GM18873 (cell line): ENCODE measurements around the gene TMCC3.

ENCODE experiments used
- ATAC-seq: cut with Tn5 transposase; IDR thresholded peaks from one replicate; pipeline ENCODE4 v1.9.1; 2021; ENCODE audit warnings: mild to moderate bottlenecking, moderate library complexity, moderate number of reproducible peaks; ENCODE audit not compliant: unreplicated experiment, low FRiP score

Gene TMCC3

DNA sequence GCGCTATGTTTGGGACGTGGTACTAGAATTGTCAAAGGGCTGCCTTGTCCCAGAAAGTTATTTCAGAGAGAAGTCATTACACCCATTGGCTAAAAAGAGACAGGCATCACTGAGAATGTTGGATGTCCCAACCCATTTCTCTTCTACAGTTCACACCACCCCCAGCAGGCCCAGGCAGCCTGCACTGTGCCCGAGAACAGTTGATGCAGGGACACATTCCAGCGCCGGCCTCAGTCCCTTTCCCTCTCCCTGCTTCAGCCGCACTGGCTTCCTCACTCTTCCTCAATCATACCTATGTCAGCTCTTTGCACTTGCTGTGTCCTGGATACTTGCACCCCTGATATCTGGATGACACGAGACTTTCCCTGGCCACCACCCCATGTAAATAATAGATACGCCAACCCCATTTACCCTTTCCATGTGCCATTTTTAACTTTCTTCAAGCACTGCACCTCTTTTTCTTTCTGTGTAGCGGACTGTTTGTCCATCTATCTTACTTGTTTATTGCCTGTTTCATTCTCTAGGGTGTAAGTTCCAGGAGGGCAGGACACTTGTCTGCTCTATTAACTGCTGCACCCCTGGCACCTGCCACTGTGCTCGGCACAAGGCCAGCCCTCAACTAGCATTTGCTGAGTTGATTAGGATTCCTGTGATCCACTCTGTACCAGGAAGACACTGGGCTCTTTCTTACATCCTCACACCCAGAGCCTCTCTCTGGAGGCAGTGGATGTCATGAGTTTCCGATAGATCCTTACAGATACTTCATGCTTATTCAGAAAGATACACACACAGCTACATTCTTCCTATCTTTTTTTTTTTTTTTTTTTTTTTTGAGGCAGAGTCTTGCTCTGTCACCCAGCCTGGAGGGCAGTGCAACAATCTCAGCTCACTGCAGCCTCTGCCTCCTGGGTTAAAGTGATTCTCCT lies 114.1 kb downstream of the TMCC3 start:
- no peak for ATAC-seq

DNA sequence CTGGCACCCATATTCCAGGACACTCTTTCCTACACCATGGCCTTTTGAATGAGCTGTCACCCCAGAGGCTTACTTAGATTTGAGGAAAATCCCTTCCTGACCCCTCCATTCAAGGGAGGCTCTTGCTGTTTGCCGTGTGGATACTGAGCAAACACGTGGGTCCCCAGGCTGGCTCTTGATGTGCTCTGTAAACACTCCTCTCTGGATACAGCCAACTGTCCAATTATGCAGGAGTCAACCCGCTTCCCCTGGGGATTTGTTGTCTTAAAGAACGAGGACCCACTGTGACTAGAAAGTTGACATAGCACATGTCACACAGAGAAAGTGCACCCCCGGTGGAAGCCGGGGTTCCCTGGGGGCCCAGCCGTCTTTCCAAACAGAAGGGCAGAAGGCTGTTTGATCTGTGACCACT lies 114.8 kb downstream of the TMCC3 start:
- no peak for ATAC-seq

DNA sequence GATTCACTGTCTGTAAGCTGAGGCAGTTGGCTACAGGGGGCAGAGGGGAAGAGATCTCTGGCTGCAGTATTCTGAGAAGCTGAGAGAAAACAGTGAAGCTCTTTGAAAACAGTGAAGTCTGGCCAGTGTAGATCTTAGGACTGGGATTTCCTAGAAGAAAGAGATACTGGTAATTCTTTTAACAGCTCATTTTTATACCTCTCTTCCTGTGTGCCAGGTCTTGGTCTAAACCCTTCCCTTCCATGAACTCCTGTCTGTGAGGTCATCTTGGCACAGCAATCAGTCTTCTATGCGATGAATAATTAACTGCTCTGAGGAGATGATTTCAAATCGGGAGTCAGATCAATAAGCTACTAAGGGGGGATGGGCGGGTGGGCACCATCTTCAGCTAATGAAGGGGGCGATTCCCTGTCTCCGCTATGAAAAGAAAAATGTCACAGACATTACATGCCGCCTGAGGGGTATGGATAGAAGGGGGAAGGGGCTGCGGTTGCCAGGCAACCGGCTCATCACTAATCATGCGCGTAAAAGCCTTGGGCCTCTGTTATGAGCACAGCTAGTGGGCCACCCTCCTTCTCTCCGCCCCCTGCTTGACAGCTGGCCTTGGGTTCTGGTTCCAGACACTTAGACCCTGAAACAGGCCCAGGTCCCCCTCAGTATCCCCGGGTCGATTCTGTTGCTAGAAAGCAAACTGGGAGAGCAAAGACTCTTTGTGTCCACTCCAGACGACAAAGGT lies 115.4 kb downstream of the TMCC3 start:
- ATAC-seq: no peak

DNA sequence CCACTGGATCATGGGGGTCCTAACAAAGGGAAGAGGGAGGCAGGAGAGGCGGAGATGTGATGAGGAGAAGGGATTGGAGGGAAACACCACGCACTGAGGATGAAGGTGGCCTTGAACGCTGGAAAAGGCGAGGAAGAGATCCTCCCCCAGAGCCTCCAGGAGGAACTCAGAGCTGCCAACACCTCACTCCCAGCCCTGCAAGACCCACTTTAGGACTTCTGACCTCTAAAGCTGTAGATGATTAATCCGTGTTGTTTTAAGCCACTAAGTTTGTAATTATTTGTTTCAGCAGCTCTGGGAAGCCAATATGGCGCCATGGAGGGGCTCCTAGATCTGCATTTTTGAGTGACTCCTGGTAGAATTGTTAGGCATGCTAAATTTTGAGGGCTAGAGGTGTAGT lies 116.1 kb downstream of the TMCC3 start:
- ATAC-seq: no peak

DNA sequence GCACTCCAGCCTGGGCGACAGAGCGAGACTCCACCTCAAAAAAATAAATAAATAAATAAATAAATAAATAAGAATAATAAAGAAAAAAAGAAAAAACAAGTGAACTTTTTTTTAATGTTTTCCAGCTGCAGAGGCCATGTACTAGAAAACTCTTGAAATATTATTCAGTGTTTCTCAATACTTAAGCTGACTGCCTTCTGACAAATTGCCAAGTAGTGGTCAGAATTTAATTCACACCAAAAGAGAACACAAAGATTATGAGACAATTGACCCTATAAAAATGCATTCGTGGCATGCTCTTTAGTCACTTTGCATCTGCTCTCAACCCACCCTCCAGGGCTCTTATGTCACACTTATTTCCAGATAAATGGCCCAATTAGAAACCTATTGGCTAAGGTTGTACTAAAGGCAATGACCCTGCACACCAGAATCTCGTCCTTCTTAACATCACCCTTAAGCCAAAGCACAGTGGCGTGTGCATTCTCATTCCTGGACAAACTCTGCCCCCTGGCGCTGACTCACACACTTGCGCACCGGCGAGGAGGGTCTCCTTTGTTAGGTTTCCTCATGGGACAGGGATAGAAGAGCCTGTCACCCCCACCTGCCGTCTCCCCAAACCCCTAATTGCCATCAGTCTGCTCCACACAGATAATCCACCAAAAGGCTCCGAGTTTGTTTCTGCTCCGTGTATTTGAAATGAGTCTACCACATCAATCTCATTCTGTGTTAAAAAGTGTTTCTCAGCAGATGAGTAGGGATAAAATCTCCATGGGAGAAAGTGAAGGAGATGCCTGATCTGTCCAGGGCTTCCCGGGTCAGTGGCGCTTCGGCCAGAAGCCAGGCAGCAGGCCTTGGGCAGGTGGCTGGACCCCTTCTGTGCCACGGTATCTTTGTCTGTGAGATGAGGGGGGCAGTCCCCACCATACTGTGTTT lies 117.6 kb downstream of the TMCC3 start:
- no peak for ATAC-seq

DNA sequence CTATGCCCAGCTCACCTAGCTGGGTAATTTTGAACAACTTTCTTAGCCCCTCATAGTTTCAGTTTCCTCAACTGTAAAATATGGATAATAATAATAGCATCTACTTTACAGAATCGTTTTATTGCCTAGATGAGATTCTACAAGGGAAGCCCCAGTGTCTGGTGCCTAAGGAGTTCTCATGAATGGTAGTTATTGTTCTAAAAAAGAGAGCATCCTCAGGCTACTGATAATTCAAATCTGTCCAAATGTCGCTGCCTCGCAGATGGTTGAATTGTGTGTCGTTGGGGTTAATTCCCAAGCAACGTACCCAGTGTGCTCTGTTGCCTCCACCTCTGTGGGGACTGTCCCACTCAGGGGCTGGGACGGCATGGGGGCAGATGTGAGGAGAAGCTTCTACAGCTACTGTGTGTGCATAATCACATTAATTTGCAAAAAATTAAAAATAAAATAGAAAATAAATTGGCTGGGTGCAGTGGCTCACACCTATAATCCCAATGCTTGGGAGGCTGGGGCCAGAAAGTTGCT lies 119.1 kb downstream of the TMCC3 start:
- ATAC-seq: no peak

DNA sequence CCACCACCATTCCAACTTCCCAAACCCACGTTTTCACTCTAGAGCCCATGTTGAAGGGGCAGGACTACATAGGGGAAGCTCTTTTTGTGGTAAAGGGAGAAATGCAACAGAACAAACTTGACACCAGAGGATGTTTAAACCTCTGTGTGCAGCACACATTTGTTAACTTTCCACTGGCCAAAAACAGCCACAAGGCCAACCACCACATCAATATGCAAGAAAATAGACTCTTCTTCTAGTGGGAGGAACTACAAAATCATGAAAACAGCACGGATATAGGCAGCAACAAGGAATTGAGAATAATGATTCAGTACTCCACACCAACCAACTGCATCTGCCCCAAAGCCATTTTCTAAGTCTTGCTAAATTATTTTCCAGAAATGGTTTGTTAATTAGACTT lies 124.4 kb downstream of the TMCC3 start:
- no peak for ATAC-seq
